PC-3 (cell line): ENCODE results near the gene HTR2B.

ENCODE experiments used
- EZH2 ChIP-seq: fragments of 300-600 bp; sonication (generic); IDR thresholded peaks from one replicate; pipeline ENCODE4 v1.6.1; 2017; ENCODE audit warnings: antibody characterized with exemption, mild to moderate bottlenecking, low read length; ENCODE audit not compliant: unreplicated experiment
- EZH2phosphoT487 ChIP-seq: fragments of 300-600 bp; sonication (generic); IDR thresholded peaks from 2 replicates; pipeline ENCODE4 v1.6.1; 2018; ENCODE audit warnings: mild to moderate bottlenecking, antibody characterized with exemption, low read length, borderline replicate concordance
- TF ChIP-seq, protein P1 (sequence below): fragments of 300-600 bp; sonication (generic); conservative IDR thresholded peaks from 2 replicates; pipeline ENCODE4 v1.5.1; 2017; ENCODE audit warnings: antibody characterized with exemption, low read depth, mild to moderate bottlenecking, low read length

DNA sequence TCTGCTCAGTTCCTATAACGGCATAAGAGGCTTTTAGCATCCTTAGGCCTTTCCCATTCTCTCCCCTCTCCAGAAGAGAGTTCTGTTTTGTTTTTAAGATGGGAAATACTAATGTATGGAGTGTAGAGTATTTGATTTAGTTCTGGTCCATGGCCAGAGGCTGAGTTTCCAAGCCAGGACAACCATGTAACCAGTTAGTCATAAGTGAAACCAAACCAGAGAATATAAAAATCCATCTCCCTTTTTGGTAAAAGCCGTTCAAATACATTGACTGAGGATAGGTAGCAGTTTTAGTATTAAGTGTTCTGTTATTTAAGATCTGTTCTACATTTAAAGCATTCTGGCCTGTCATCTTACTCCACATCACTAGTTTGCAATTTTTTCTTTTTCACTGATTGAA, 65.1 kb downstream of the HTR2B start:
- TF ChIP-seq, protein P1, sequence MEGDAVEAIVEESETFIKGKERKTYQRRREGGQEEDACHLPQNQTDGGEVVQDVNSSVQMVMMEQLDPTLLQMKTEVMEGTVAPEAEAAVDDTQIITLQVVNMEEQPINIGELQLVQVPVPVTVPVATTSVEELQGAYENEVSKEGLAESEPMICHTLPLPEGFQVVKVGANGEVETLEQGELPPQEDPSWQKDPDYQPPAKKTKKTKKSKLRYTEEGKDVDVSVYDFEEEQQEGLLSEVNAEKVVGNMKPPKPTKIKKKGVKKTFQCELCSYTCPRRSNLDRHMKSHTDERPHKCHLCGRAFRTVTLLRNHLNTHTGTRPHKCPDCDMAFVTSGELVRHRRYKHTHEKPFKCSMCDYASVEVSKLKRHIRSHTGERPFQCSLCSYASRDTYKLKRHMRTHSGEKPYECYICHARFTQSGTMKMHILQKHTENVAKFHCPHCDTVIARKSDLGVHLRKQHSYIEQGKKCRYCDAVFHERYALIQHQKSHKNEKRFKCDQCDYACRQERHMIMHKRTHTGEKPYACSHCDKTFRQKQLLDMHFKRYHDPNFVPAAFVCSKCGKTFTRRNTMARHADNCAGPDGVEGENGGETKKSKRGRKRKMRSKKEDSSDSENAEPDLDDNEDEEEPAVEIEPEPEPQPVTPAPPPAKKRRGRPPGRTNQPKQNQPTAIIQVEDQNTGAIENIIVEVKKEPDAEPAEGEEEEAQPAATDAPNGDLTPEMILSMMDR, result no peak
- no peak for TF ChIP-seq EZH2
- no peak for TF ChIP-seq EZH2phosphoT487
